Measurements from ENCODE around the gene CRX.
"Not testable (repeated sequence)": the region's sequence is repeated elsewhere in the genome, so short reads cannot be mapped to it uniquely, and the experiment has no call there.

The CRX gene

GRCh38 chr19:47804451-47804850 lies 17.3 kb upstream of the CRX start, which contains the start of gene TPRX1:
TSS of gene TPRX1 (minus strand) at chr19:47804551. CDS start at chr19:47804539, 12 bp downstream.
- DNase-seq: not testable (repeated sequence)

- DNase-seq: no peak
Measured at GRCh38 chr19:47805313-47805712, 16.4 kb upstream of the CRX start.

GRCh38 chr19:47806435-47806834 lies 15.3 kb upstream of the CRX start:
- DNase-seq: no peak

GRCh38 chr19:47813304-47813994 lies 8.3 kb upstream of the CRX start:
- no peak for DNase-seq

GRCh38 chr19:47813995-47814328 lies 7.8 kb upstream of the CRX start:
- no peak for DNase-seq

GRCh38 chr19:47816270-47816669 lies 5.5 kb upstream of the CRX start:
- DNase-seq: not testable (repeated sequence)

- not testable (repeated sequence) for DNase-seq
Measured at GRCh38 chr19:47818221-47818620, 3.5 kb upstream of the CRX start.

GRCh38 chr19:47819858-47820257 lies 1.9 kb upstream of the CRX start:
- DNase-seq: no peak

- DNase-seq: no peak
Measured at GRCh38 chr19:47820410-47820809, 1.3 kb upstream of the CRX start.

GRCh38 chr19:47824396-47824795 lies 2.7 kb downstream of the CRX start:
- DNase-seq: no peak

GRCh38 chr19:47826800-47827199 lies 5.1 kb downstream of the CRX start:
- no peak for DNase-seq

- no peak for DNase-seq
Measured at GRCh38 chr19:47832723-47833122, 11.0 kb downstream of the CRX start.

GRCh38 chr19:47836038-47836437 lies 14.3 kb downstream of the CRX start:
- no peak for DNase-seq

GRCh38 chr19:47839411-47839810 lies 17.7 kb downstream of the CRX start:
- DNase-seq: no peak

GRCh38 chr19:47839913-47840312 lies 18.2 kb downstream of the CRX start:
- no peak for DNase-seq

- DNase-seq: no peak
Measured at GRCh38 chr19:47842941-47843340, 21.2 kb downstream of the CRX start.

- DNase-seq: no peak
Measured at GRCh38 chr19:47848425-47848822, 26.7 kb downstream of the CRX start.

- no peak for DNase-seq
Measured at GRCh38 chr19:47848823-47849473, 27.2 kb downstream of the CRX start.

GRCh38 chr19:47853003-47853402 lies 31.3 kb downstream of the CRX start:
- no peak for DNase-seq

- DNase-seq: no peak
Measured at GRCh38 chr19:47854459-47854858, 32.7 kb downstream of the CRX start.

- DNase-seq: not testable (repeated sequence)
Measured at GRCh38 chr19:47858231-47858630, 36.5 kb downstream of the CRX start.

- DNase-seq: not testable (repeated sequence)
Measured at GRCh38 chr19:47858646-47859285, 37.0 kb downstream of the CRX start, which contains the start of gene TPRX2. TSS of gene TPRX2 (plus strand) at chr19:47859235. CDS start at chr19:47859247, 12 bp downstream.

- DNase-seq: not testable (repeated sequence)
Measured at GRCh38 chr19:47859838-47860237, 38.1 kb downstream of the CRX start.
